Esophagus muscularis mucosa (tissue), 4 donors: ENCODE results near the gene AIPL1.

Experiments used
- EP300 ChIP-seq: sonication (generic); formaldehyde crosslinking; IDR thresholded peaks from one replicate; pipeline ENCODE4 v1.6.1; 2017; ENCODE audit warnings: antibody characterized with exemption
- POLR2A ChIP-seq: fragments of 450-650 bp; IDR thresholded peaks from one replicate; pipeline ENCODE4 v1.6.1; 2017; ENCODE audit warnings: antibody characterized with exemption, moderate library complexity, mild to moderate bottlenecking, low read depth
- POLR2AphosphoS5 ChIP-seq, 2 donors: sonication (generic); formaldehyde crosslinking; IDR thresholded peaks; one replicate each; pipeline ENCODE4 v1.6.1; 2017; ENCODE audit warnings: antibody characterized with exemption in 2 of 2
- TF ChIP-seq, protein P1 (sequence below), 3 experiments: fragments of 200-600 bp in 2 of 3; fragments of 450-650 bp in 1 of 3; sonication (generic) in 2 of 3; IDR thresholded peaks; one replicate each; pipeline ENCODE4 v1.5.1; 2017 to 2019; ENCODE audit warnings: antibody characterized with exemption in 3 of 3, mild to moderate bottlenecking in 2 of 3, moderate library complexity in 1 of 3

DNA sequence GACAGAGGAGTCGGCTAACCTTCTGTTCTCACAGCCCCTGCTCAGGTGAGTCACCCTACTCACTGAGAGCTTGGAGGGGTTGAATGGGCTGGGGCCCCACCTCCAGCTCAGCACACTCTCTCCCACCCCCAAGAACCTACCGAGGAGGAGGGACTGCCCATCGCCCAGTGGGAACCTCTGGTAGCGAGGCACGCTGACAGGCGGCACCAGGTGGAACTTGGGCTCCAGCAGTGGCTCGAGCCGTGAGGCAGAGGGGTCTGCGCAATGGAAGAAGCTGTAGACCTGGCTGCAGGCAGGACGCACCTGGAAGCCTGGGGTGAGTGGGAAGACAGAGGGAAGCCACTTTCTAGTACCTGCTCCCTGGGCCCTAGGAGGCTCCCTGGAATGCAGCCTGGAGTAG is 37.6 kb upstream of the AIPL1 start:
- TF ChIP-seq, protein P1, sequence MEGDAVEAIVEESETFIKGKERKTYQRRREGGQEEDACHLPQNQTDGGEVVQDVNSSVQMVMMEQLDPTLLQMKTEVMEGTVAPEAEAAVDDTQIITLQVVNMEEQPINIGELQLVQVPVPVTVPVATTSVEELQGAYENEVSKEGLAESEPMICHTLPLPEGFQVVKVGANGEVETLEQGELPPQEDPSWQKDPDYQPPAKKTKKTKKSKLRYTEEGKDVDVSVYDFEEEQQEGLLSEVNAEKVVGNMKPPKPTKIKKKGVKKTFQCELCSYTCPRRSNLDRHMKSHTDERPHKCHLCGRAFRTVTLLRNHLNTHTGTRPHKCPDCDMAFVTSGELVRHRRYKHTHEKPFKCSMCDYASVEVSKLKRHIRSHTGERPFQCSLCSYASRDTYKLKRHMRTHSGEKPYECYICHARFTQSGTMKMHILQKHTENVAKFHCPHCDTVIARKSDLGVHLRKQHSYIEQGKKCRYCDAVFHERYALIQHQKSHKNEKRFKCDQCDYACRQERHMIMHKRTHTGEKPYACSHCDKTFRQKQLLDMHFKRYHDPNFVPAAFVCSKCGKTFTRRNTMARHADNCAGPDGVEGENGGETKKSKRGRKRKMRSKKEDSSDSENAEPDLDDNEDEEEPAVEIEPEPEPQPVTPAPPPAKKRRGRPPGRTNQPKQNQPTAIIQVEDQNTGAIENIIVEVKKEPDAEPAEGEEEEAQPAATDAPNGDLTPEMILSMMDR (IDR thresholded peaks at IDR 0.05): no peak
- no peak for TF ChIP-seq EP300
- TF ChIP-seq POLR2AphosphoS5 (IDR thresholded peaks at IDR 0.05): no peak
- no peak for TF ChIP-seq POLR2A
